GM15510 (cell line): ENCODE data around the gene UBE2U.

ENCODE experiments used
- POLR2A ChIP-seq: IDR thresholded peaks from 3 replicates; pipeline ENCODE4 v1.6.1; 2011; ENCODE audit warnings: borderline replicate concordance; ENCODE audit not compliant: insufficient read length; ENCODE audit errors: extremely low read depth

Gene UBE2U

DNA sequence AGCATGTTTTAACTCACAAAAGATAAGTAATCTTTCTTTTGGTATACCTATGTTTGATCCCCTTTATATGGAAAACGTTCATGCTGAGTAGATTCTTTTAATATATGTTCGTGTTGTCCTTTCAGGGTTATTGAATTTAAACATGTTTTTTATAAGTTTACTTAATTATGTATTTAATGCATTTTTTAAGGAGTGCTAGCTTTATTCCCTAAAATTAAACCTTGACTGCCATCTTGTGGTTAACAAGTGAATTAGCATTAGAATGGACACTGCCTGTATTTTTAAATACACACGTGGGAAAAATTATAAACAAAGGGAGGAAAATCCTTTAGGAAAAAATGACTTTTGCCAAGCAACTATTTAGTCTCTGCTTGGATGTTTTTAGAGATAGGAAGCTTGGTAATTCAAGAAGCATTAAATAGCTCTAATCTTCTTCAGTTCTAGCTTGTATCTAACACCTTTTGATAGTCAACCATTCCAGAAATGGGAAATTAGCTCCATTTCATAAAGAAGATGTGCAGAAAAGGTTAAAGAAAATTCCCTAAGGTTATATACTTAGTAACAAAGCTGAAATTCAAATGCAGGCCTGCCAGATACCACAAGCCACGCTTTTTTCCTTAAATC is 43.0 kb downstream of the UBE2U start:
- TF ChIP-seq POLR2A = no peak

DNA sequence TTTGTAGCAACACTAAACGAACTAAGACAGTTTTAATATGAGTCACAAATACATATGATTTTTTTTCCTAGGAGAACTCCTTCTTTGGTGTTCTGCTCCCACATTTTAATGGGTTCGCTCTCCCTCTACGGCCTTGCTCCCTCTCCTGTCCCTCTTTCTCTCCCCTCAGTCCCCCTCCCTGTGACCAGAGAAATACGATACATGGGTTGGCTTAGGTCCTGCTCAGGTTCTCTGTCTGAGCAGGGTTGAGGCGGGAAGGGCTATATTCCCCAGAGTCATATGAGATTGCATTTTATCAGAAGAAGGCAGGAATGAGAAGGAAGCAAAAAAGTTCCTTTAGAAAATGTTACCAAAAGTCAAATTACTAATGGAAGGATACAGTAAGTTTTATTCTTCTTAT is 44.6 kb downstream of the UBE2U start:
- TF ChIP-seq POLR2A = no peak

DNA sequence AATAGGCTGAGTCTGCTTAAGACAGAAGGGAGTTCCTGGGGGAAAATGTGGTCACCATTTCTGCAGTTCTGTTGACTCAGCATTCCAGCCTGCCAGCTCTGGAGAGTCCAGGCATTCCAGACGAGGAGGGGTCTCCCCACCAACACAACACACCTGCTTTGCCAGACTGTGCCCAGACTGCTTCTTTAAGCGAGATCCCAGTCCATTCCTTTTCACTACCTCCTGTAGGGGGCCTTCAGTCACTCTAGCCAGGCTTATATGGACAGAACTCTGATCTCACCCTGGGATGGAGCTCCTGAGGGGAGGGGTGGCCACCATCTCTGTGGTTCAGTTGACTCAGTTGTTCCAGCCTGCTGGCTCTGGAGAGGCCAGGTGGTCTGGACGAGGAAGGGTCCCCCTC is 48.5 kb downstream of the UBE2U start:
- no peak for TF ChIP-seq POLR2A

DNA sequence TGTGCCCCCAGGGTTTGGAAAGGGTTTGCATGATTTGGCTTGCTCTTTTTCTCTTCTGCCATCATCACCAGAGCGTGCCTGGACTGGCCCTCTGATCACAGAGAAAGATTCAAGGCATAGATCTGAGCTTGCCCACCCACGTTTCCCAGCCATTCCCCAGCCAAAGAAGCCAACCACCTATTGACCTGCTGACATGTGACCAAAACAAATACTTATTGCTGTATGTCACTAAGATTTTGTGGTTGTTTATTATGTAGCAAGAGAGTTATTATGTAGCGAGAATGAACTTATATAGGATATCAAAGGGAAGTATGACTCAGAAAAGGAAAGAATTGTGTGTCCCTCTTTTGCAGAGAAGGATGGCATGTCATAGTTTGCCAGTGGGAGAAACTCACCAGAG is 59.9 kb downstream of the UBE2U start:
- no peak for TF ChIP-seq POLR2A

DNA sequence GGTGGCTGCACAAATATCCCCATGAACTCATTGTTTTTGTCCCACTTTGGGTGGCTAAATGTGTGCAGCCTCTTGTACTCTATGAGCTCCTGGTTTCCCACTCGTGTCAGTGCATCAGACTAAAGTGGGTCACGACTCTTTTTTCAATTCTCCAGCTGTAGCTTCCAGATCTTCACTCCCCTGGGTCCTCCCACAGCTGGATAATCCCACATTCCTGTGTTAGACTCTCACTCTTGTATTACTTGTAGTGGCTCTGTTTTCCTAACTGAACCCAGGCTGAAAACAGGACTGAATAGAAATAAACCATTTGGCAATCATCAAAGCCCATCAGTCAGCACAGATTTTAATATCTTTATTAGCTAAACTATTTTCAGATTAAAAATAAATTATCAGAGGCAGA is 60.4 kb downstream of the UBE2U start:
- no peak for TF ChIP-seq POLR2A

DNA sequence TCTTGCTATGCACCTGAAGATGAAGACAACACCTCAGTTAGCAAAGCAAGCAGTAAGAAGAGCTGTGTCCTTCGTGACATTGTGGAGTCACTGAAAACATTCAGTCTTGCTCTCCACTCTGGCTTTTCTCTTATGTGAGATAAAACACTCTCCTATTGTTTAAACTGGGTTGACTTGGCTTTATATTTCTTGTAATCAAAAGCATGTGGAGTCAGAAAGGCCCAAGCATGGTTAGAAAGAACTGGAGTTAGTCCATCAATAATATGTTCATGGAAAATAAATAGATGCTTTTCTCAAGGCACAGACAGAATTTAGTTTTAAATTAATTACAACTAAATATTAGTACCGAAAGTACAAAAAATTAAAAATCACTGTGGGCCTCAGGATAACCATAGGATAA is 61.7 kb downstream of the UBE2U start:
- no peak for TF ChIP-seq POLR2A

DNA sequence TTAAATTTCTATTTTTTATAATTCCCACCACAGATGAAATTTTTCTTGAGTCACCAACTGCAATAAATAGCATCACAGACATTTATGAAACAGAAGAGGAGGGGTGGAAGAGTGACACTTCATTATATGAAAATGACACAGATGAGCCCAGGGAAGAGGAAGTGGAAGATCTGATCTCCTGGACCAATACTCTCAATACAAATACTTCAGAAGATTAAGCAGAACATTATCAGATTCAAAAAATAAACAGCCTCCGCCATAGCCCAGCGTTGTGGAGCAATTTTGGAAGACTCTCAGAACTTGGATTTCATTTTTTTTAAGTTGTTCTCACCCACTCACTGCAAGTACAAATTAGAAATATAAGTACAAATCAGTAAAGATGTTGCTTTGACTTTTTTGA is 63.6 kb downstream of the UBE2U start:
- TF ChIP-seq POLR2A = no peak

DNA sequence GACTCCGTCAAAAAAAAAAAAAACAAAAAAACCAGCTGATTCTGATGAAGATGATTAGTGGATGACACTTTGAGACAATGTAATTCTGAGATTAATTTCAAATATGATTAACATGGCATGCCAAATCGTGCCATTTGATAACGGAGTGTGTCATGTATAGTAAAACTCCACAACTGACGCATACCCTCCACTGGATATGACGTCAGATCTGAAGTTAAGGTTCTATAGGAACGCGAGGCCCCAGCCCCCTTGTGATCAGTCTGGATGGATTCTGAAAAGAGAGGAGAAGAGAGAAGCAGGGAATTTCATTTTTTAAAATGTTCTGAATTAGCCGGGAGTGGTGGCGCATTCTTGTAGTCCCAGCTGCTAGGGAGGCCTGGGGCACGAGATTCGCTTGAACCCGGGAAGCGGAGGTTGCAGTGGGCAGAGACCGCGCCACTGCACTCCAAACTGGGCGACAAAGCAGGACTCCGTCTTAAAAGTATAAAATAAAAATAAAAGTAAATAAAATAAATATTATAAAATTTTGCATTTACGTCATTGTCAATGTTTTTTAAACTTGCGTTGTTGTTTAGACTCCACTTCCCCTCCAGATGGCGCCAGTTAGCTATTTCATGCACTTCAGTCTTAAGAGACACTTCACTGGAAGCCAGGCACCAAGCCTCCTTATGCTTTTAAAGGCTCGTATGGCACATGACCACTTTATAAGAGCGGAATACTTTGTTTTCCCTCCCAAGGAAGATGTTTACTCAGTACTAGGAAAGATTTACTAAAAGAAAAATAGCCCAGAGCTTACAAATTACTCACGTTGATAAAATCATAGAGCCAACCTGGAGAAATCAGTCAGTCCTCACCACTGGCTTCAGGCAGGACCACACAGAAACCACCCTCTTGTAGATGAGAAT is 65.5 kb downstream of the UBE2U start:
- TF ChIP-seq POLR2A = no peak

GRCh38 chr1:64269558-64269884 is 66.1 kb downstream of the UBE2U start:
- TF ChIP-seq POLR2A = no peak

- TF ChIP-seq POLR2A = no peak
Observed at GRCh38 chr1:64280001-64280400, 76.6 kb downstream of the UBE2U start.

GRCh38 chr1:64282351-64282750 is 78.9 kb downstream of the UBE2U start:
- TF ChIP-seq POLR2A = no peak

- TF ChIP-seq POLR2A = no peak
Observed at GRCh38 chr1:64287071-64287470, 83.6 kb downstream of the UBE2U start.

DNA sequence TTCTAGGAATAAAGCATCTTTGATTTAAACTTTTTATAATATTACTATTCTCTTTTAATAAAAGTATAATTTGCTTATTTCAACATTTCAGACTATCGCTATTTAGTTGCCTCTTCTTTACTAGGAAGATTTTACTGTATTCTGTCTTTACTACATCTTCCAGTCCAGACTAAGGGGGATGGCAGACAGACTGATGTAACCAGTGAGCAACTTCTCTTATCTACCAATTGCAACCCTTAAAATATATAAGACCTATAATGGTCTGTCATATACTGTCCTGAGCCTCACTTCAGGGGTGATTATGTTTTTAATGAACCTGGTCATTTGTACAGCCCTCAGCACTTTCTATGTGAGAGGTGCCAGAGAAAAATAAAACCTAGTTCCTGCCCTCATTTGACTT is 87.0 kb downstream of the UBE2U start:
- TF ChIP-seq POLR2A = no peak

- TF ChIP-seq POLR2A = no peak
Observed at GRCh38 chr1:64291931-64292330, 88.5 kb downstream of the UBE2U start.

- TF ChIP-seq POLR2A = no peak
Observed at GRCh38 chr1:64292399-64292798, 89.0 kb downstream of the UBE2U start.

DNA sequence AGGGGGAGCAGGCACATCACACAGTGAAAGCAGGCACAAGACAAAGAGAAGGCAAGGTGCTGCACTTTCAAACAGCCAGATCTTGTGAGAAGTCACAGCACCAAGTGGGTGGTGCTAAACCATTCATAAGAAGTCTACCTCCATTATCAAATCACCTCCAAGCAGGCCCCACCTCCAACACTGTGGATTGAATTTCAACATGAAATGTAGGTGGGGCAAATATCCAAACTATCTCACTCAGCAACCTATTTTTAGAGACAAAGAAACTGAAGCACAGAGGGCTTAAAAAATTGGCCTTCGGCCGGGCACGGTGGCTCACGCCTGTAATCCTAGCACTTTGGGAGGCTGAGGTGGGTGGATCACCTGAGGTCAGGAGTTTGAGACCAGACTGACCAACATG is 90.4 kb downstream of the UBE2U start:
- TF ChIP-seq POLR2A = no peak

- TF ChIP-seq POLR2A = no peak
Observed at GRCh38 chr1:64295136-64295535, 91.7 kb downstream of the UBE2U start.

GRCh38 chr1:64295561-64295960 is 92.1 kb downstream of the UBE2U start:
- no peak for TF ChIP-seq POLR2A

- no peak for TF ChIP-seq POLR2A
Observed at GRCh38 chr1:64296459-64296858, 93.0 kb downstream of the UBE2U start.
